Measurements from ENCODE around the gene FTCD. TPM values are rescaled to one million over a fixed set of nuclear protein-coding genes. Genes with fewer than 3 reads are reported as not detected.

The FTCD gene
- total and polyA plus RNA-seq, 10 donors: 0.35 to 2.8 (median 0.81) TPM; not detected in 5

GRCh38 chr21:46193829-46194373 is 38.5 kb upstream of the FTCD start:
- Histone ChIP-seq H3K27ac (no peak overlapping the region), H3K4me1 (no peaks in the 10 kb centered on the region), H3K27me3 (replicated peaks in 1 of 7) (no peaks in the 10 kb centered on the region), H3K36me3 (peaks cover 0 to 91% (median 44%) of the 10 kb centered on the region in 6 donors), H3K4me3 (no peak overlapping the region), H3K9me3 (no peaks in the 10 kb centered on the region)
- WGBS, 5 donors: 93 to 98% (median 97%) methylated on average over 2 to 10 of the region's 10 CpGs
- no peak for TF ChIP-seq CTCF (IDR thresholded peaks at IDR 0.05 in 8 of 11, conservative IDR thresholded peaks at IDR 0.05 in 3 of 11)
- DNase-seq: no peak
- intact Hi-C loops (cut with DNase I; ENCODE audit: low total_unique reads): no loop called here

GRCh38 chr21:46191686-46192575 is 36.6 kb upstream of the FTCD start:
- no peaks in the 10 kb centered on the region for H3K27me3 ChIP-seq (replicated peaks in 1 of 7)
- TF ChIP-seq POLR2AphosphoS5 (IDR thresholded peaks at IDR 0.05) (no peak), CTCF (IDR thresholded peaks at IDR 0.05 in 8 of 11, conservative IDR thresholded peaks at IDR 0.05 in 3 of 11) (no peak), POLR2A (IDR thresholded peaks at IDR 0.05) (no peak)
- H3K9me3 ChIP-seq: no peaks in the 10 kb centered on the region
- peaks cover 0 to 7% (median 0%) of the 10 kb centered on the region in 6 donors for H3K4me1 ChIP-seq
- no peak for DNase-seq
- H3K27ac ChIP-seq: no peak overlapping the region
- WGBS, 5 donors: 89 to 98% (median 97%) methylated on average over 10 to 20 of the region's 20 CpGs
- H3K4me3 ChIP-seq: no peak overlapping the region
- intact Hi-C loops (cut with DNase I; ENCODE audit: low total_unique reads): no loop called here
- peaks cover 0 to 77% (median 38%) of the 10 kb centered on the region in 6 donors for H3K36me3 ChIP-seq

- no peak for TF ChIP-seq POLR2A (IDR thresholded peaks at IDR 0.05)
- TF ChIP-seq CTCF (IDR thresholded peaks at IDR 0.05 in 8 of 11, conservative IDR thresholded peaks at IDR 0.05 in 3 of 11): no peak
- TF ChIP-seq POLR2AphosphoS5 (IDR thresholded peaks at IDR 0.05): no peak
- Histone ChIP-seq H3K4me3 (no peak overlapping the region), H3K36me3 (peaks cover 0 to 70% (median 32%) of the 10 kb centered on the region in 6 donors), H3K9me3 (no peaks in the 10 kb centered on the region), H3K4me1 (peaks cover 0 to 7% (median 0%) of the 10 kb centered on the region in 6 donors), H3K27me3 (replicated peaks in 1 of 7) (no peaks in the 10 kb centered on the region), H3K27ac (no peak overlapping the region)
- WGBS, 5 donors: 89 to 96% (median 94%) methylated on average over 4 of the region's 4 CpGs
- DNase-seq: no peak
- intact Hi-C loops (cut with DNase I; ENCODE audit: low total_unique reads): no loop called here
Observed at GRCh38 chr21:46191257-46191685, 35.9 kb upstream of the FTCD start.

- Histone ChIP-seq H3K27ac (no peak overlapping the region), H3K4me3 (no peak overlapping the region), H3K9me3 (no peaks in the 10 kb centered on the region), H3K4me1 (peaks cover 0 to 10% (median 0%) of the 10 kb centered on the region in 6 donors), H3K36me3 (peaks cover 0 to 64% (median 26%) of the 10 kb centered on the region in 6 donors), H3K27me3 (replicated peaks in 1 of 7) (no peaks in the 10 kb centered on the region)
- DNase-seq: no peak
- WGBS, 5 donors: 92 to 97% (median 94%) methylated on average over 11 to 15 of the region's 15 CpGs
- intact Hi-C loops (cut with DNase I; ENCODE audit: low total_unique reads): no loop called here
- TF ChIP-seq POLR2AphosphoS5 (IDR thresholded peaks at IDR 0.05) (no peak), POLR2A (IDR thresholded peaks at IDR 0.05) (no peak), CTCF (IDR thresholded peaks at IDR 0.05 in 8 of 11, conservative IDR thresholded peaks at IDR 0.05 in 3 of 11) (no peak)
Observed at GRCh38 chr21:46190491-46191131, 35.2 kb upstream of the FTCD start.
